ENCODE data around the gene NKX1-1. TPM values are rescaled to one million over a fixed set of nuclear protein-coding genes. Genes with fewer than 3 reads are reported as not detected.

NKX1-1 gene
- total and polyA plus RNA-seq, 4 experiments from 2014 or later, result not detected

- CTCF ChIA-PET (ENCODE audit: partially characterized antibody), result no interaction called here
- Mint-ChIP-seq H3K4me3 (peak overlapping the region in 4 of 8 donors; percentile 20 to 49 (median 44)), H3K36me3 (no peaks in the 10 kb centered on the region), H3K9me3 (peaks cover 0 to 4% (median 0%) of the 10 kb centered on the region in 8 donors), H3K4me1 (peaks cover 2 to 6% (median 4%) of the 10 kb centered on the region in 4 donors), H3K27me3 (peaks cover 28 to 31% of the 10 kb centered on the region in 2 donors), H3K27ac (peak overlapping the region in 1 of 7 donors; percentile 22)
- no peak for DNase-seq
- intact Hi-C loops (cut with micrococcal nuclease), result no loop called here
- Histone ChIP-seq H3K9me3 (ENCODE audit: control insufficient read depth in 1 of 2, low read length in 2 of 2) (no peaks in the 10 kb centered on the region), H3K27ac (ENCODE audit: low read depth, low read length) (no peak overlapping the region), H3K4me1 (ENCODE audit: insufficient read depth, low read length) (no peaks in the 10 kb centered on the region), H3K27me3 (ENCODE audit: insufficient read depth, low read length) (peaks cover 12% of the 10 kb centered on the region), H3K4me3 (ENCODE audit: low read length in 2 of 2) (no peak overlapping the region), H3K36me3 (ENCODE audit: insufficient read depth, low read length) (no peaks in the 10 kb centered on the region)
- POLR2A ChIA-PET (ENCODE audit: partially characterized antibody), result no interaction called here
Measured at GRCh38 chr4:1405254-1405635, 997 bp downstream of the NKX1-1 start.

DNA sequence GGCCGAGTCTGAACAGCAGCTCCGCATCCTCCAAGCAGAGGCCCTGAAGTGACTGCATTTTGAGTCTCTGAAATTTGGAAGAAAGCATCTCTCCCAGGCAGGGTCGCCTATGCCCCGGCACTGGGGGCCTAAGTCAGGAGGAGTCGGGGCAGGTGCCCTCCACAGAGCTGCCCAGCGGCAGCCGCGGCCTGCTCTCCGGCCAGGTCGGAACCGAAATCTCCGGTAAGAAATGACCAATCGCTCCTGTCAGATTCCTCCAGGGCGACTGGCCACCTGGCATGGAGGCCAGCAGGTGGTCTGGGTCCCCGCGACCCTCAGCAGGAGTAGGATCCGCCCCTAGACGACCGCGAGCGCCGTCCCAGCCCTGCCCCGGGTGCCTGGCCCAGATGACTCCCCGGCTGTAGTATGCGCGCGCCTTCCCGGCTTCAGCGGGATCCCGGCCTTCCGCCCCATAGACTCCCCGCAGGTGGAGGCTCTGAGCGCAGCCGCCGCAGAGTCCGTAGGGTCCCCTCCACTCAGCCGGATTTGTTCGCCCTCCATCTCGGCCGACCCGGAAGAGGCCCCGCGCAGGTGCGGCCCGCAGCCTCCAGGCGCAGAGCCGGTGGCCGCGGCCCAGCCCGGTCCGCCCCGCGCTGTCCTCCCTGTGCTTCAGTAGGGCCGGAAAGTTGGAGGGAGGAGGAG, 1.5 kb downstream of the NKX1-1 start:
- Mint-ChIP-seq H3K36me3 (no peaks in the 10 kb centered on the region), H3K4me3 (peak overlapping the region in 1 of 8 donors; percentile 49), H3K27ac (peak overlapping the region in 1 of 7 donors; percentile 75), H3K9me3 (peaks cover 0 to 8% (median 0%) of the 10 kb centered on the region in 8 donors), H3K4me1 (peaks cover 2 to 6% (median 4%) of the 10 kb centered on the region in 4 donors), H3K27me3 (peaks cover 26 to 36% of the 10 kb centered on the region in 2 donors)
- POLR2A ChIA-PET (ENCODE audit: partially characterized antibody), result no interaction called here
- Histone ChIP-seq H3K9me3 (ENCODE audit: control insufficient read depth in 1 of 2, low read length in 2 of 2) (no peaks in the 10 kb centered on the region), H3K4me3 (ENCODE audit: low read length in 2 of 2) (no peak overlapping the region), H3K4me1 (ENCODE audit: insufficient read depth, low read length) (no peaks in the 10 kb centered on the region), H3K27me3 (ENCODE audit: insufficient read depth, low read length) (peaks cover 12% of the 10 kb centered on the region), H3K36me3 (ENCODE audit: insufficient read depth, low read length) (no peaks in the 10 kb centered on the region), H3K27ac (ENCODE audit: low read depth, low read length) (no peak overlapping the region)
- intact Hi-C loops (cut with micrococcal nuclease), result no loop called here
- CTCF ChIA-PET (ENCODE audit: partially characterized antibody), result no interaction called here
- DNase-seq, result no peak

- no peak overlapping the region for H3K4me3 ChIP-seq (ENCODE audit: low read length in 2 of 2)
- no peaks in the 10 kb centered on the region for H3K9me3 ChIP-seq (ENCODE audit: control insufficient read depth in 1 of 2, low read length in 2 of 2)
- H3K27me3 ChIP-seq (ENCODE audit: insufficient read depth, low read length), result peaks cover 12% of the 10 kb centered on the region
- H3K27ac ChIP-seq (ENCODE audit: low read depth, low read length), result no peak overlapping the region
- H3K36me3 ChIP-seq (ENCODE audit: insufficient read depth, low read length), result no peaks in the 10 kb centered on the region
- H3K4me1 ChIP-seq (ENCODE audit: insufficient read depth, low read length), result no peaks in the 10 kb centered on the region
- intact Hi-C loops (cut with micrococcal nuclease), result no loop called here
- Mint-ChIP-seq H3K27me3 (peaks cover 20 to 31% of the 10 kb centered on the region in 2 donors), H3K9me3 (peaks cover 0 to 10% (median 0%) of the 10 kb centered on the region in 8 donors), H3K36me3 (no peaks in the 10 kb centered on the region), H3K27ac (no peak overlapping the region), H3K4me1 (peaks cover 2 to 6% (median 4%) of the 10 kb centered on the region in 4 donors), H3K4me3 (peak overlapping the region in 3 of 8 donors; percentile 30 to 47 (median 31))
- POLR2A ChIA-PET (ENCODE audit: partially characterized antibody), result no interaction called here
- CTCF ChIA-PET (ENCODE audit: partially characterized antibody), result no interaction called here
- DNase-seq, result no peak
Measured at GRCh38 chr4:1403591-1404572, 2.4 kb downstream of the NKX1-1 start.

DNA sequence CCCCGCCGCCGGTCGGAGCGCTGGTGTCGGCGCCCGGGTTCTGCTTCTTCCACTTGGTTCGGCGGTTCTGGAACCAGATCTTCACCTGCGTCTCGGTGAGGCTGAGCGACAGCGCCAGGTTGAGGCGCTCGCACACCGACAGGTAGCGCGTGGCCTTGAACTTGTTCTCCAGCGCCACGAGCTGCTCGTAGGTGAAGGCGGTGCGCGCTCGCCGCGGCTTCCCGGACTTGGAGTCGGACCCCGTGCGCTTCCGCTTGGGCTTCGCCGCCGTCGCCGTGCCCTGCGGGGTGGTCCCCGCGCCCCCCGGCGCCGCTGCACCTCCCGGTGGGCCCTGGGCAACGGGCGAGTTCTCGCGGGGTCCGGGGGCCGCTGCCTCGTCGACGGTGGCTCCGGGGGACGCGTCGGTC, 3.1 kb downstream of the NKX1-1 start:
- no peaks in the 10 kb centered on the region for H3K36me3 Mint-ChIP-seq
- no peaks in the 10 kb centered on the region for H3K36me3 ChIP-seq (ENCODE audit: insufficient read depth, low read length)
- H3K27me3 ChIP-seq (ENCODE audit: insufficient read depth, low read length), result peaks cover 9% of the 10 kb centered on the region
- H3K4me3 ChIP-seq (ENCODE audit: low read length in 2 of 2), result no peak overlapping the region
- H3K4me3 Mint-ChIP-seq, result peak overlapping the region in 1 of 8 donors; percentile 70
- ChIA-PET POLR2A (ENCODE audit: partially characterized antibody) (no interaction called here), CTCF (ENCODE audit: partially characterized antibody) (no interaction called here)
- H3K9me3 ChIP-seq (ENCODE audit: control insufficient read depth in 1 of 2, low read length in 2 of 2), result no peaks in the 10 kb centered on the region
- peaks cover 0 to 13% (median under 1%) of the 10 kb centered on the region in 8 donors for H3K9me3 Mint-ChIP-seq
- H3K27ac Mint-ChIP-seq, result no peak overlapping the region
- H3K27ac ChIP-seq (ENCODE audit: low read depth, low read length), result no peak overlapping the region
- peaks cover 13 to 27% of the 10 kb centered on the region in 2 donors for H3K27me3 Mint-ChIP-seq
- no peak for DNase-seq
- H3K4me1 Mint-ChIP-seq, result peaks cover 0 to 4% (median 0%) of the 10 kb centered on the region in 4 donors
- no peaks in the 10 kb centered on the region for H3K4me1 ChIP-seq (ENCODE audit: insufficient read depth, low read length)
- intact Hi-C loops (cut with micrococcal nuclease), result no loop called here

DNA sequence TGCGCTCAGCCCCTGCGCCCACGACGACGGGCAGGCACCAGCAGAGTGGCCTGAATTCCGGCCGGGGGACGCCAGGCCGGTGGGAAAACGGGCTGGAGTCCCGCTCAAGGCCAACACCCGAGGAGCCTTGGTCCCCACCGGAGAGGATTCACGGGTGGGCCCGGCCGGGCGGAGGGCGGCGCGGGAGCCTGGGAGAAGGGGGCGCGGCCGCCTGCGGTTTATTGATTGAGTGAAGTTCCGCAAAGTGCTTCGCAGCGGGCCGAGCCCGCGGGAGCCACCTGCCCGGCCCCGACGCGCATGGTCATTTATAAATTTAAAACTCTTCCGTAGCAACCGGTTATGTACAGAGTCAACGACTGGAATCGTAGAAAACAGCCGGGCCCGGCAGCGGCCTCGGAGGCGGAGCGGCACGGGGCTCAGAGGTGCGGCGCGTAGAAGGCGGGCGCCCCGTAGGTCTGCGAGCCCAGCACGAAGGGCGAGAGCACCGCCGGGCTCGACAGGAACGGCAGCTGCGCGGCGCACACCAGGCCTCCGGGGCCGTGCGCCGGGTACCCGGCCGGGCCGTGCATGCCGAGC, 3.6 kb downstream of the NKX1-1 start:
- CTCF ChIA-PET (ENCODE audit: partially characterized antibody), result no interaction called here
- POLR2A ChIA-PET (ENCODE audit: partially characterized antibody), result no interaction called here
- peaks cover 8% of the 10 kb centered on the region for H3K27me3 ChIP-seq (ENCODE audit: insufficient read depth, low read length)
- H3K4me1 Mint-ChIP-seq, result peaks cover 0 to 4% (median 0%) of the 10 kb centered on the region in 4 donors
- H3K27ac ChIP-seq (ENCODE audit: low read depth, low read length), result no peak overlapping the region
- no peaks in the 10 kb centered on the region for H3K4me1 ChIP-seq (ENCODE audit: insufficient read depth, low read length)
- H3K27ac Mint-ChIP-seq, result no peak overlapping the region
- no peaks in the 10 kb centered on the region for H3K9me3 ChIP-seq (ENCODE audit: control insufficient read depth in 1 of 2, low read length in 2 of 2)
- peaks cover 12 to 26% of the 10 kb centered on the region in 2 donors for H3K27me3 Mint-ChIP-seq
- no peak overlapping the region for H3K4me3 ChIP-seq (ENCODE audit: low read length in 2 of 2)
- DNase-seq, result no peak
- H3K9me3 Mint-ChIP-seq, result peaks cover 0 to 12% (median under 1%) of the 10 kb centered on the region in 8 donors
- H3K36me3 Mint-ChIP-seq, result no peaks in the 10 kb centered on the region
- H3K4me3 Mint-ChIP-seq, result peak overlapping the region in 2 of 8 donors; percentile 20 to 36
- no peaks in the 10 kb centered on the region for H3K36me3 ChIP-seq (ENCODE audit: insufficient read depth, low read length)
- intact Hi-C loops (cut with micrococcal nuclease), result no loop called here

DNA sequence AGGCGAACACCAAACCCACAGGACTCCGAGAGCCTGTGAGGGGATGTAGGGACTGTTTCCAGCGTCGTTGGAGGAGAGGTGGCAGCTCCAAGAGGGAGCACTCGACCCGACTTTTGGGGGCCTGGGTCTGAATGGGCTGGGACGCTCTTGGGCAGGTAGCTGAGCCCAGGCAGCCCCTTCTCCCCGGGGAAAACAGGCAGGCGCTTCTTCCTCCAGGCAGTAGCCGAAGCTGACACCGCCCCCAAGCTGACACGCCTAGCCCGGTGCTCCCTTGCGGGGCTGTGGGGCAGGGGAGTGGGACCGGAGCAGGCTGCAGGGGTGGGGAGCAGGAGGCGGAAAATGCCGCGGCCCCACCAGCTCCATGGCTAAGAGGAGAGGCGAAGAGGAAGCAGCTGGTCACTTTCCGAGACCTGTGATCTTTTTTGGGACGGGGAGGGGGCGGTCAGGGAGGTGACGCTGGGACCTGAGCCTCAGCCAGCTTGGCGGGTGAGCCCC, 4.2 kb downstream of the NKX1-1 start:
- Histone ChIP-seq H3K9me3 (ENCODE audit: control insufficient read depth in 1 of 2, low read length in 2 of 2) (no peaks in the 10 kb centered on the region), H3K4me1 (ENCODE audit: insufficient read depth, low read length) (no peaks in the 10 kb centered on the region), H3K36me3 (ENCODE audit: insufficient read depth, low read length) (no peaks in the 10 kb centered on the region), H3K27ac (ENCODE audit: low read depth, low read length) (no peak overlapping the region), H3K4me3 (ENCODE audit: low read length in 2 of 2) (no peak overlapping the region), H3K27me3 (ENCODE audit: insufficient read depth, low read length) (peaks cover 8% of the 10 kb centered on the region)
- Mint-ChIP-seq H3K36me3 (no peaks in the 10 kb centered on the region), H3K4me3 (peak overlapping the region in 1 of 8 donors; percentile 12), H3K9me3 (peaks cover 0 to 12% (median under 1%) of the 10 kb centered on the region in 8 donors), H3K27me3 (peaks cover 8 to 21% of the 10 kb centered on the region in 2 donors), H3K4me1 (peaks cover 0 to 4% (median 0%) of the 10 kb centered on the region in 4 donors), H3K27ac (no peak overlapping the region)
- no peak for DNase-seq
- ChIA-PET POLR2A (ENCODE audit: partially characterized antibody) (no interaction called here), CTCF (ENCODE audit: partially characterized antibody) (no interaction called here)
- intact Hi-C loops (cut with micrococcal nuclease), result no loop called here
